GM18526 (cell line): ENCODE results near the gene PDZD2.

ENCODE experiments used
- POLR2A ChIP-seq: IDR thresholded peaks from 3 replicates; pipeline ENCODE4 v1.6.1; 2011; ENCODE audit not compliant: insufficient read length; ENCODE audit errors: extremely low read depth

The PDZD2 gene

DNA sequence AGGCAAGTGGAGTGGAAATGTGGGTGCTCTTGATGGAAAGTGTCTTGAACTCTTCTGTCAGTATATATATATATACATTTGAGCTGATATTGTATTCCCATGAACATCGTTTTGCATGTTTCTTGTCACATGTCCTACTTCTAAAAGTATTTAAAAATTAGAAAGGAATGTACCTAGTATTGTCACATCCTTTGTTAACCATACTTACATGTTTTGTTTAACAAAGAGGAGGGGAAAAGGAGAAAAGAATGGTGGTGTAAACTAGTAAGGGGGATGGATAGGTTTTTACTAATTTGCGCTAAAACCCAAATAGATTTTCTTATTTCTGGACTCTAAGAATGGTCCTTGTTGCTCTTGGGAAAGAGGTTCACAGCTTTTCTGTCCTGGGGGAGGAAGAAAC lies 353.4 kb downstream of the PDZD2 start:
- TF ChIP-seq POLR2A, result no peak

- no peak for TF ChIP-seq POLR2A
Measured at GRCh38 chr5:31993165-31993961, 354.4 kb downstream of the PDZD2 start.

DNA sequence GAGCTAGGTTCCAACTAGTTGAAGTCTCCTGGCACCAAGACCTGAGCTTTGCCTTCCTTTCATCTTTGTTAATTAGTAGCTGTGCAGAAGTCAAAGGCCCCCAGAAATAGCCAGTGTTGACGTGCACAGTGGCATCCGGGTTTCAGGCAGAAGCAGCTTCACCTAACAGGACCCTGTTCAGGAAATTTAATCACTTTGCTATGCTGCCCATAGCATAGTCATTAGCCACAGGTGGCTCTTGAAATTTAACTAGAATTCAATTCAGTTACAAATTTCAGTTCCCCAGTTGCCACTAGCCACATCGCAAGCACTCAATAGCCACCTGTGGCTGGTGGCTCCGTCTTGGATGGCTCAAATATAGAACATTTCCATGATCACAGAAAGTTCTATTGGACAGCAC lies 356.1 kb downstream of the PDZD2 start:
- TF ChIP-seq POLR2A, result no peak

- TF ChIP-seq POLR2A, result no peak
Measured at GRCh38 chr5:31995714-31996113, 356.8 kb downstream of the PDZD2 start.

DNA sequence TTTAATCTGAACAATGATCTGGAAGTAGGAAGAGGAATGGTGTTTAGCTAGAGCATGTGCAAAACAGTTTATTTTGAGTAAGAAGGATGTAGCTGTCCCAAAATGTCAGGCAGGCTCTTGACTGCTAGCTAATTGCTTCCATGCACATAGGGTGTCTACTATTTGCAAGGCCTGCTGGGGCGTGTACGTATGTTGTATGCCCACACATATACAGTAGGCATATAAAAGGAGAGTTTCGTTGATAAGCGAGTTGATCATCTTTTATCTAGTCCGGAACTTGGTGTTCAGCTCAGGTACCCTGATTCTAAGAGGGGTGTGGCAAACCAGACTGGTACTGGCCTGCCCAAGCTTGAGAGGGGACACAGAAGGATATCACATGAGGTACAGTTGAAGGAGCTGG lies 358.0 kb downstream of the PDZD2 start:
- no peak for TF ChIP-seq POLR2A

DNA sequence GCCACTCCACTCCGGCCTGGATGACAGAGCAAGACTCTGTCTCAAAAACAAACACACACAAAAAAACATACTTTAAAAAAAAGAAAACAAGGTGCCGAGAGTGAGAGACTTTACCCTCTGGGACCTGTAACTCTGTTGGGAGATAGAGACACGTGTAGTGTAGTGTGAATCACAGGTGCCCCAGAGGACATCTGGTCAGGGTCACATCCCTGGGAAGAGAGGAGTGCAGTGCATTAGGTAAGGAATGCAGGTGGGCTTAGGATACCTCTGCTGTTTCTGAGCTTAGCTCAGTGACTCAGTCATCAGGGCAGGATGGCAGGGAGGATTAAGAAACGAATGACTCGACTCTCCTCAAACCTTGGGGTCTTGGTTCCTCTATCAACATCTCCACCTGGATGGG lies 360.5 kb downstream of the PDZD2 start:
- TF ChIP-seq POLR2A, result no peak

GRCh38 chr5:32000731-32001130 lies 361.8 kb downstream of the PDZD2 start:
- TF ChIP-seq POLR2A, result no peak

DNA sequence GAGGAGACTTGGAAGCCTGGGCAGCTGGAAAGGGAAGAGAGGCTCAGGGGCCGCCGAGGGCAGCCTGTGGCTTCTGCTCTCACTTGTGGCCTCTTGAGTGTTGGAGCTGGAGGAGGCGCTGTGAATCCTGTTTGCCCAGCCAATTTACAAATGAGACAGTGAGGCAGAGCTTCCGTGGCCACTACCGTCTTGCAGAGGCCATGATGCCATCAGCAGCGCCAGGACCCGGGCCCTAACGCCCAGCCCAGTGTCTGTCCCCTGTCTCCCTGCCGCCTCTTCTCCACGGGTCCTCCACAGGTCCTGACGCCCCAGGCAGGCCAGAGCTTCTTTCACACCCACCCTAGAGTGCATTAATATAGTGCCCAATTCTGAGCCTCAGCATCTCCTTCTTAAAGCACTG lies 362.4 kb downstream of the PDZD2 start:
- TF ChIP-seq POLR2A, result no peak

- TF ChIP-seq POLR2A, result no peak
Measured at GRCh38 chr5:32001707-32002106, 362.8 kb downstream of the PDZD2 start.

GRCh38 chr5:32002755-32003154 lies 363.8 kb downstream of the PDZD2 start:
- no peak for TF ChIP-seq POLR2A

DNA sequence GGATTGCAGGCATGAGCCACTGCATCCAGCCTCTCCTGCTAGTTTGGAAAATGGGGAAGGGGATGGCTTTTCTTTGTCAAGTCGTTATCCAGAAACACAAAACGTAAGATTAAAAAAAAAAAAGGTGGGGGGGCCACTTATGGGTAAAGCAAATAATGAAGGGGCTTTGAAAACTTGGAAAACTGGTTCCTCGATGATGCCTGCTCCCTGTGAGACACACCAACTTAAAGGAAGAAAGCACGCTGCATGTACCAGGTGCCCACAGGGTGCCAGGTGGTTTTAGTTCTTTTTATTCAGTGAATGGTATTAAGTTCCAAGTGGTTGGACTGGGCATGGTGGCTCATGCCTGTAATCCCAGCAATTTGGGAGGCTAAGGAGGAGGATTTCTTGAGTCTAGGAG lies 365.1 kb downstream of the PDZD2 start:
- no peak for TF ChIP-seq POLR2A

DNA sequence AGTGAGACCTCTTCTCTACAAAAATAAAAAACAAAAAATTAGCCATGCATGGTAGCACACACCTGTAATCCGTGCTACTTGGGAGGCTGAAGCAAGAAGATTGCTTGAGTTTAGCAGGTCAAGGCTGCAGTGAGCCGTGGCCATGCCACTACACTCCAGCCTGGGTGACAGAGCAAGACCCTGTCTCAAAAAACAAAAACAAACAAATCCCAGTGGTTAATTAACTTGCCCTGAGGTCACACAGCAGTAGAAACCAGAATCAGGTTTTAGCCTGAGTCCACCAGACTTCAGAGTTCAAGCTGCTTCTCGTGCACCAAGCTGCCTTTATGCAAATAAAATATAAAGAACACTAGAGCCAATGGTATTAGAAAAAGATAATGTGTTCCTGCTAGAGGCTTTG lies 365.5 kb downstream of the PDZD2 start:
- TF ChIP-seq POLR2A, result no peak

GRCh38 chr5:32008746-32009145 lies 369.8 kb downstream of the PDZD2 start:
- no peak for TF ChIP-seq POLR2A

DNA sequence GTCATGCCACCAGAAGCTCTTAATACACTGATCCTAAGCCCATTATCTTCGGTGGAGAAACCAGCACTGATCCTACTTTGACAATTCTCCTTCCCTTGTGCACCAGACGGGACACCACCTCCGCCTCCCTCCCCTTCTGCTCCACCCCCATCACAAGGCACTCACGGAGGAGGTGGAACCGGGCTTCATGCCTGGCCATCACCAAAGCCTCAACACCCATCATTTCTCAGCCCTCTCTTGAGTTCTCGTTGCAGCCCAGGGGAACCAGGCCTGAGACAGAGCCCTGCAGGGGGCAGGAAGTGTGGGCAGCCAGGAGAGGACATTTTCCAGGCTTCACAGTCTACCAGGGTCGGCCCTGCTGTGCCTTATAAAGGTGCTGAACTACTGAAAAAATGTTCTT lies 374.7 kb downstream of the PDZD2 start:
- TF ChIP-seq POLR2A, result no peak

DNA sequence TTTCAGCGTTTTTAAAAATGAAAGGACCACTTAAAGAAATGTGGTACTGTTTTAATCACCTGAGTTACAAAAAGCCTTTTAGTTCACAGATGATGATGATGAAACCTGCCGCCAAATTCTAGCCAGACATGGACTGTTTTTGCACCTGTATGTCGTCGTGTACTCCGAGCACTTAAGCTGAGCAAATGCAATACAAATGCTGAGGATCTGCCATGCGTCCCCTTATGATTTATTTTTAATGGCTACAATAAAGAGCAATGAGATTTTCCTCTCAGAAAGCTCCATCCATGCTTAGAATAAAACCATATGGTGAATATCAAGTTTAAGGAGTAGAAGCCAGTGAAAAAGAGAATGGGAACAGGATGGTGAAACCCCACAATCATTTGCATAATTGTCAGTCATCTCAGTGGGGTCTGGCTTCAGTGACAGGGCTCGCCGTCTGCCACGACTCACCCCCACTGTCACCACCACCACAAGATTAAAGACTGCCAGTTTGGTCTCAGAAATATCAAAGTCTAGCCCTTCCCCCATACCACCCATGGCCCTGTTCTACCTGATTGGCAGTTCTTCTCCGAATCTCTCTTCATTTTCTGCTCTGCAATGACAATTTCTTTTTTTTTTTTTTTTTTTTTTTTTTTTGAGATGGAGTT lies 375.3 kb downstream of the PDZD2 start:
- no peak for TF ChIP-seq POLR2A

DNA sequence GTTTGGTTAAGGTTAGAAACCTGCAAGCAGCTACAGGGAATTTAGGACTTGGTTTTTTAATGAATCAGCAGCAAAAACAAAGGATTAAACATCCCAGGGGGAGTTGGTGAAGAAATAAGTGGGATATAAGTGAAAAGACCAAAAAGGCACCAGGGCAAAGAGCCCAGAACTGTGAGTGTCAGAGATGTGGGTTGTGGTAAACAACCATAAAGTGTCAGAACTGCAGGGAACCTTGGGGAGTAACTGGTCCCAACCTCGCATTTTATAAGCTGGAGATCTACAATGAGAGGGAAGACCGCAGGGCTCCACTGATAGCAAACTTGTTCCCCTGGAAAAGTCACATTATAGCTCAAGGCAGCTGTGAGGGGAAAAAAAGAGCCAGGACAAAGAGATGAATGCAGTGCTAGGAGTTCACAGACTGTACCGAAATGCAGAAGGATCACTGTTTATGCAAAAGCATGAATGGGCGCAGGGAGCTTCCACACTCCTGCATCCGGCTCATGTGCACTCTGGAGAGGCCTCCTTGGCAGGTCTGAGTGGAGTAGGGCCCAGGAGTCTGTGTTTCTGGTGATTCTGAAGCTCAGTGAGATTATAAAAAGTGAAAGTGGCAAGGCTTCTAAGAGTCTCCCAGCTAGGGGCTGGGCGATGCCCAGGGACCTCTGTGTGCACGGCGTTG lies 378.9 kb downstream of the PDZD2 start:
- TF ChIP-seq POLR2A, result no peak
